WTC11 (cell line): ENCODE results near the gene IL12RB1. TPM values are rescaled to one million over a fixed set of nuclear protein-coding genes. Genes with fewer than 3 reads are reported as not detected.
"Not testable (repeated sequence)": the region's sequence is repeated elsewhere in the genome, so short reads cannot be mapped to it uniquely, and the experiment has no call there.

Source experiments
- ATAC-seq: fragments of 200-7000 bp; cut with Tn5 transposase; 2 replicates; pipeline ENCODE4 v1.10.0; 2021; ENCODE audit warnings: mild to moderate bottlenecking, moderate library complexity
- CTCF ChIA-PET: fragments of 300-600 bp; sonication (Branson Sonifier 250); formaldehyde crosslinking; loops from one replicate; lab custom pipeline; 2021; ENCODE audit warnings: antibody characterized with exemption; lab: Charles Lee
- POLR2A ChIA-PET: fragments of 350-600 bp; sonication (Branson Sonifier 250); formaldehyde crosslinking; loops from one replicate; lab custom pipeline; 2021; ENCODE audit warnings: antibody characterized with exemption; lab: Charles Lee
- DNase-seq: peaks from one replicate; pipeline ENCODE4 v3.0.0; 2021; ENCODE audit warnings: low spot score
- H3K27ac Mint-ChIP-seq: 2 replicates; pipeline ENCODE4 v1.8.0; 2021; ENCODE audit warnings: mixed read lengths
- H3K27me3 Mint-ChIP-seq: 2 replicates; pipeline ENCODE4 v1.8.0; 2021; ENCODE audit warnings: low read depth, mild to moderate bottlenecking, moderate library complexity, mixed read lengths
- H3K36me3 Mint-ChIP-seq: 2 replicates; pipeline ENCODE4 v1.8.0; 2021; ENCODE audit warnings: mixed read lengths
- H3K4me1 Mint-ChIP-seq: 2 replicates; pipeline ENCODE4 v1.8.0; 2022; ENCODE audit warnings: mixed read lengths
- H3K4me3 Mint-ChIP-seq: 2 replicates; pipeline ENCODE4 v1.8.0; 2021; ENCODE audit warnings: mild to moderate bottlenecking, moderate library complexity, mixed read lengths
- H3K9me3 Mint-ChIP-seq: 2 replicates; pipeline ENCODE4 v1.8.0; 2021; ENCODE audit warnings: mixed read lengths
- ATF3 ChIP-seq: sonication (generic); formaldehyde crosslinking; conservative IDR thresholded peaks from 2 replicates; pipeline ENCODE4 v1.8.1; 2022; ENCODE audit warnings: mild to moderate bottlenecking, missing genetic modification reagents
- ERG ChIP-seq: fragments of 250-450 bp; sonication (Bioruptor Pico); IDR thresholded peaks from 2 replicates; pipeline ENCODE4 v1.8.0; 2021; ENCODE audit warnings: mild to moderate bottlenecking
- ESRRA ChIP-seq: sonication (generic); formaldehyde crosslinking; IDR thresholded peaks from 2 replicates; pipeline ENCODE4 v1.8.1; 2022; ENCODE audit warnings: mild to moderate bottlenecking, missing genetic modification reagents, borderline replicate concordance
- FOXK1 ChIP-seq: sonication (generic); formaldehyde crosslinking; IDR thresholded peaks from 2 replicates; pipeline ENCODE4 v1.8.0; 2022; ENCODE audit warnings: mild to moderate bottlenecking, moderate library complexity, missing genetic modification reagents
- JUN ChIP-seq: sonication (generic); formaldehyde crosslinking; IDR thresholded peaks from 2 replicates; pipeline ENCODE4 v1.8.0; 2023; ENCODE audit warnings: mild to moderate bottlenecking, missing genetic modification reagents
- NFATC4 ChIP-seq: fragments of 250-450 bp; sonication (Bioruptor Pico); IDR thresholded peaks from 2 replicates; pipeline ENCODE4 v1.9.0; 2021; ENCODE audit warnings: mild to moderate bottlenecking
- SMAD3 ChIP-seq: sonication (generic); formaldehyde crosslinking; IDR thresholded peaks from 2 replicates; pipeline ENCODE4 v1.8.0; 2022; ENCODE audit warnings: missing genetic modification reagents, mild to moderate bottlenecking, borderline replicate concordance
- SMAD4 ChIP-seq: sonication (generic); formaldehyde crosslinking; IDR thresholded peaks from 2 replicates; pipeline ENCODE4 v1.8.0; 2022; ENCODE audit warnings: mild to moderate bottlenecking, missing genetic modification reagents
- ZNF317 ChIP-seq: sonication (generic); formaldehyde crosslinking; IDR thresholded peaks from 2 replicates; pipeline ENCODE4 v1.8.1; 2023; ENCODE audit warnings: low read depth, mild to moderate bottlenecking, moderate library complexity, missing genetic modification reagents, borderline replicate concordance
- ZNF416 ChIP-seq: fragments of 250-450 bp; sonication (Bioruptor Pico); IDR thresholded peaks from 2 replicates; pipeline ENCODE4 v1.9.0; 2021; ENCODE audit warnings: mild to moderate bottlenecking, inconsistent platforms
- ZNF512 ChIP-seq: sonication (generic); formaldehyde crosslinking; IDR thresholded peaks from 2 replicates; pipeline ENCODE4 v1.8.1; 2022; ENCODE audit warnings: missing genetic modification reagents, borderline replicate concordance
- total RNA-seq: library from RNA; stranded (reverse); gene quantifications from 3 replicates; pipeline ENCODE4 v1.2.3, GENCODE V29; 2021
- TF ChIP-seq, protein P1 (sequence below): sonication (generic); formaldehyde crosslinking; IDR thresholded peaks from 2 replicates; pipeline ENCODE4 v1.8.0; 2023; ENCODE audit warnings: missing genetic modification reagents
- TF ChIP-seq, protein P2 (sequence below): sonication (generic); formaldehyde crosslinking; IDR thresholded peaks from 2 replicates; pipeline ENCODE4 v1.8.1; 2023; ENCODE audit warnings: mild to moderate bottlenecking, missing genetic modification reagents, borderline replicate concordance

Gene IL12RB1
- total RNA-seq, 1 experiment from 2014 or later: not detected

DNA sequence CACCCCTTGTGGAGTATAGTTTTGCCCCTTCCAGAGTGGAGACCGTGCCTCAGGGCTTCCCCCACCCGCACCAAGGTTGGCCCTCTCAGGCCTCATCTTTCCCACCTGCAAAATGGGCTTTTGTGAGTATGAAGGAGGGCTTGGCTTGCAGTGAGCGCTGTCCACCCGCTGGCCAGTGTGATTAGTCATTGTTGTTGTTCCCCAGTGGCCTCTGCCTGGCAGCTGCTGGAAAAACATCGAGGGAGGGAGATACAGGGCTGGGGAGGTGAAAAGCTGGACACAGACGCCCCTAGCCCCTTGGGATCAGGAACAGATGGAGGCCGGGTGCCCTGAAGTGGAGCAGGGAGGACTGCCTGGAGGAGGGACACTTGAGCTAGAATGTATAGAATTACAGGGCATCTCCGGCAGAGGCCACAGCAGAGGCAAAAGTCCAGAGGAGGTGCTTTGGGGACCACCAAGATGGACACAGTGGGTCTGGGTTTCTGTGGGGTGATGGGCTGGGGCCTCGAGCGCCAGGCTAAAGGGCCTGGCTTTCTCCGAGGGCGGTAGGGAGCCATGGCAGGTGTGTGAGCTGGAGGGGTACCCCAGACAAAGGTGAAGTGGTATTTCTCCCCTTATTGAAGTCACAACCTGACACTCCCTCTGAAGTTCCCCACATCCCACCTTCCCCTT lies 3.9 kb upstream of the IL12RB1 start (continued):
- TF ChIP-seq SMAD3 (CRISPR knock-in tag) (no peak), ERG (CRISPR knock-in tag) (no peak), ATF3 (CRISPR knock-in tag) (no peak), ESRRA (CRISPR knock-in tag) (no peak), NFATC4 (CRISPR knock-in tag) (no peak)

DNA sequence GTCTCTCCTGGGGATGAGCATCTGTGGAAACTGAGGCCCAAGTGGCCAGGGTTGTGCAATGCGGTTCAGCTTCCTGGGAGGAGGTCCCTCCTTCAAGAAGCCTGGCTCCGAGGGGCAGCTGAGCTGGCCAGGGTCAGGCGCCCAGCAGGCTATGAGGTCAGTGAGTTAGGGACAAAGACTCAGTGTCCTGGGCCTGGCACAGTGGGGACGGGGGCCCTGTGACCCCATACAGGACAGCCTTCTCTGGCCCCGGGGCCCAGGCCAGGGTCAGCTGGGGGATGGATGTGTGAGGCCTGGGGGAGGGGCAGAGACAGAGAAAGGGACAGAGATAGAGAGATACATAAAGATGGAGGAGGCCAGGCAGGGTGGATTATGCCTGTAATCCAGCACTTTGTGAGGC lies 3.0 kb upstream of the IL12RB1 start:
- Mint-ChIP-seq H3K9me3 (no peaks in the 10 kb centered on the region), H3K27ac (no peak overlapping the region), H3K36me3 (no peaks in the 10 kb centered on the region), H3K4me3 (no peak overlapping the region), H3K27me3 (no peaks in the 10 kb centered on the region), H3K4me1 (no peaks in the 10 kb centered on the region)
- ChIA-PET POLR2A (no interaction called here), CTCF (no interaction called here)
- DNase-seq (no peak), ATAC-seq (no peak)
- no peak for TF ChIP-seq ZNF317 (CRISPR knock-in tag)
- TF ChIP-seq FOXK1: no peak
- TF ChIP-seq, protein P1, sequence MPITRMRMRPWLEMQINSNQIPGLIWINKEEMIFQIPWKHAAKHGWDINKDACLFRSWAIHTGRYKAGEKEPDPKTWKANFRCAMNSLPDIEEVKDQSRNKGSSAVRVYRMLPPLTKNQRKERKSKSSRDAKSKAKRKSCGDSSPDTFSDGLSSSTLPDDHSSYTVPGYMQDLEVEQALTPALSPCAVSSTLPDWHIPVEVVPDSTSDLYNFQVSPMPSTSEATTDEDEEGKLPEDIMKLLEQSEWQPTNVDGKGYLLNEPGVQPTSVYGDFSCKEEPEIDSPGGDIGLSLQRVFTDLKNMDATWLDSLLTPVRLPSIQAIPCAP: no peak
- no peak for TF ChIP-seq SMAD4 (CRISPR knock-in tag)
- TF ChIP-seq ZNF512 (CRISPR knock-in tag): no peak
- TF ChIP-seq, protein P2, sequence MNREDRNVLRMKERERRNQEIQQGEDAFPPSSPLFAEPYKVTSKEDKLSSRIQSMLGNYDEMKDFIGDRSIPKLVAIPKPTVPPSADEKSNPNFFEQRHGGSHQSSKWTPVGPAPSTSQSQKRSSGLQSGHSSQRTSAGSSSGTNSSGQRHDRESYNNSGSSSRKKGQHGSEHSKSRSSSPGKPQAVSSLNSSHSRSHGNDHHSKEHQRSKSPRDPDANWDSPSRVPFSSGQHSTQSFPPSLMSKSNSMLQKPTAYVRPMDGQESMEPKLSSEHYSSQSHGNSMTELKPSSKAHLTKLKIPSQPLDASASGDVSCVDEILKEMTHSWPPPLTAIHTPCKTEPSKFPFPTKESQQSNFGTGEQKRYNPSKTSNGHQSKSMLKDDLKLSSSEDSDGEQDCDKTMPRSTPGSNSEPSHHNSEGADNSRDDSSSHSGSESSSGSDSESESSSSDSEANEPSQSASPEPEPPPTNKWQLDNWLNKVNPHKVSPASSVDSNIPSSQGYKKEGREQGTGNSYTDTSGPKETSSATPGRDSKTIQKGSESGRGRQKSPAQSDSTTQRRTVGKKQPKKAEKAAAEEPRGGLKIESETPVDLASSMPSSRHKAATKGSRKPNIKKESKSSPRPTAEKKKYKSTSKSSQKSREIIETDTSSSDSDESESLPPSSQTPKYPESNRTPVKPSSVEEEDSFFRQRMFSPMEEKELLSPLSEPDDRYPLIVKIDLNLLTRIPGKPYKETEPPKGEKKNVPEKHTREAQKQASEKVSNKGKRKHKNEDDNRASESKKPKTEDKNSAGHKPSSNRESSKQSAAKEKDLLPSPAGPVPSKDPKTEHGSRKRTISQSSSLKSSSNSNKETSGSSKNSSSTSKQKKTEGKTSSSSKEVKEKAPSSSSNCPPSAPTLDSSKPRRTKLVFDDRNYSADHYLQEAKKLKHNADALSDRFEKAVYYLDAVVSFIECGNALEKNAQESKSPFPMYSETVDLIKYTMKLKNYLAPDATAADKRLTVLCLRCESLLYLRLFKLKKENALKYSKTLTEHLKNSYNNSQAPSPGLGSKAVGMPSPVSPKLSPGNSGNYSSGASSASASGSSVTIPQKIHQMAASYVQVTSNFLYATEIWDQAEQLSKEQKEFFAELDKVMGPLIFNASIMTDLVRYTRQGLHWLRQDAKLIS: no peak
- TF ChIP-seq JUN (CRISPR knock-in tag): no peak
- TF ChIP-seq ZNF416 (CRISPR knock-in tag): no peak

DNA sequence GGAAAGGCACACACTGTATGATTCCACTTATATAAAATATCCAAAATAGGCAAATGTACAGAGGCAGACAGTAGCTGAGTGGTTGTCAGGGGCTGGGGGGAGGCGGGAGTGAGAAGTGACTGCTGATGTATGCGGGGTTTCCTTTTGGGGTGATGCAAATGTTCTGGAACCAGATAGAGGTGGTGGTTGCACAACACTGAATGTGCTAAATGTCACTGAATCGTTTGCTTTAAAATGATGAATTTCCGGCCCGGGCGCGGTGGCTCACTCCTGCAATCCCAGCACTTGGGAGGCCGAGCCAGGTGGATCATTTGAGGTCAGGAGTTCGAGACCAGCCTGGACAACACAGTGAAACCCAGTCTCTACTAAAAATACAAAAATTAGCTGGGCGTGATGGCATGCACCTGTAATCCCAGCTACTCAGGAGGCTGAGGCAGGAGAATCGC lies 2.4 kb upstream of the IL12RB1 start:
- CTCF ChIA-PET: not testable (repeated sequence)

More for the DNA sequence above, 2.4 kb upstream of the IL12RB1 start:
- not testable (repeated sequence) for H3K4me3 Mint-ChIP-seq, H3K9me3 Mint-ChIP-seq, H3K36me3 Mint-ChIP-seq, ATAC-seq, H3K4me1 Mint-ChIP-seq, H3K27me3 Mint-ChIP-seq, H3K27ac Mint-ChIP-seq, DNase-seq
- POLR2A ChIA-PET: interaction anchor here (0.7 kb wide), 2 partner anchors 140 to 216 kb away, joined by 3 to 4 read pairs; no protein-coding TSS in a partner anchor
